ENCODE data around the gene HNRNPUL2. TPM values are rescaled to one million over a fixed set of nuclear protein-coding genes. Genes with fewer than 3 reads are reported as not detected.

The HNRNPUL2 gene
- total and polyA plus RNA-seq, 9 of the 15 experiments (the other 6 are each of a cell fraction or from before 2014, with no cell fraction given) = 0.89 to 44.3 (median 15.2) TPM

DNA sequence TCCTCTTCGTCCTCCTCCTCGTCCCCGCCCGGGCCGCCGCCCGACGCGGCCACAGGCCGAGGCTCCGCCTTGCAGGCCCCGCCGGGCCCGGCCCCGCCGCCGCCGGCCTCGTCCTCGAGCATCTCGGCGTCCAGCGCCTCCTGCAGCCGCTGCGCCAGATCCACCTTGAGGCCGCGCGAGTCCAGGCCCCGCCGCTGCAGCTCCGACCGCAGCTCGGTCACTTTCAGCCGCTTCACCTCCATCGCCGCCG lies 417 bp downstream of the HNRNPUL2 start (continued):
- TF ChIP-seq SAP30 (IDR thresholded peaks at IDR 0.05; ENCODE audit: borderline replicate concordance, insufficient read depth, low read depth, low read length, poor library complexity, severe bottlenecking) (peak; percentile 72), LEF1 (IDR thresholded peaks at IDR 0.05) (no peak), SMAD4 (CRISPR knock-in tag; conservative IDR thresholded peaks at IDR 0.05) (peak; percentile 79; the same call in 1 of the 2 replicates), SOX6 (IDR thresholded peaks at IDR 0.05) (no peak), HDAC8 (tag; IDR thresholded peaks at IDR 0.05) (no peak), NR2C1 (IDR thresholded peaks at IDR 0.05) (no peak), NR2C1 (tag; IDR thresholded peaks at IDR 0.05) (no peak), HNRNPUL1 (IDR thresholded peaks at IDR 0.05; ENCODE audit: low read length) (no peak), RBBP5 (IDR thresholded peaks at IDR 0.05; ENCODE audit: borderline replicate concordance, insufficient read depth, low read length, poor library complexity, severe bottlenecking) (peak; percentile 95), CEBPG (CRISPR knock-in tag; IDR thresholded peaks at IDR 0.05) (no peak), CEBPG (tag; conservative IDR thresholded peaks at IDR 0.05 in 1 of 2, IDR thresholded peaks at IDR 0.05 in 1 of 2) (no peak), GATAD2A (IDR thresholded peaks at IDR 0.05) (no peak), SMARCA5 (IDR thresholded peaks at IDR 0.05) (no peak)
- TF ChIP-seq, protein P1, sequence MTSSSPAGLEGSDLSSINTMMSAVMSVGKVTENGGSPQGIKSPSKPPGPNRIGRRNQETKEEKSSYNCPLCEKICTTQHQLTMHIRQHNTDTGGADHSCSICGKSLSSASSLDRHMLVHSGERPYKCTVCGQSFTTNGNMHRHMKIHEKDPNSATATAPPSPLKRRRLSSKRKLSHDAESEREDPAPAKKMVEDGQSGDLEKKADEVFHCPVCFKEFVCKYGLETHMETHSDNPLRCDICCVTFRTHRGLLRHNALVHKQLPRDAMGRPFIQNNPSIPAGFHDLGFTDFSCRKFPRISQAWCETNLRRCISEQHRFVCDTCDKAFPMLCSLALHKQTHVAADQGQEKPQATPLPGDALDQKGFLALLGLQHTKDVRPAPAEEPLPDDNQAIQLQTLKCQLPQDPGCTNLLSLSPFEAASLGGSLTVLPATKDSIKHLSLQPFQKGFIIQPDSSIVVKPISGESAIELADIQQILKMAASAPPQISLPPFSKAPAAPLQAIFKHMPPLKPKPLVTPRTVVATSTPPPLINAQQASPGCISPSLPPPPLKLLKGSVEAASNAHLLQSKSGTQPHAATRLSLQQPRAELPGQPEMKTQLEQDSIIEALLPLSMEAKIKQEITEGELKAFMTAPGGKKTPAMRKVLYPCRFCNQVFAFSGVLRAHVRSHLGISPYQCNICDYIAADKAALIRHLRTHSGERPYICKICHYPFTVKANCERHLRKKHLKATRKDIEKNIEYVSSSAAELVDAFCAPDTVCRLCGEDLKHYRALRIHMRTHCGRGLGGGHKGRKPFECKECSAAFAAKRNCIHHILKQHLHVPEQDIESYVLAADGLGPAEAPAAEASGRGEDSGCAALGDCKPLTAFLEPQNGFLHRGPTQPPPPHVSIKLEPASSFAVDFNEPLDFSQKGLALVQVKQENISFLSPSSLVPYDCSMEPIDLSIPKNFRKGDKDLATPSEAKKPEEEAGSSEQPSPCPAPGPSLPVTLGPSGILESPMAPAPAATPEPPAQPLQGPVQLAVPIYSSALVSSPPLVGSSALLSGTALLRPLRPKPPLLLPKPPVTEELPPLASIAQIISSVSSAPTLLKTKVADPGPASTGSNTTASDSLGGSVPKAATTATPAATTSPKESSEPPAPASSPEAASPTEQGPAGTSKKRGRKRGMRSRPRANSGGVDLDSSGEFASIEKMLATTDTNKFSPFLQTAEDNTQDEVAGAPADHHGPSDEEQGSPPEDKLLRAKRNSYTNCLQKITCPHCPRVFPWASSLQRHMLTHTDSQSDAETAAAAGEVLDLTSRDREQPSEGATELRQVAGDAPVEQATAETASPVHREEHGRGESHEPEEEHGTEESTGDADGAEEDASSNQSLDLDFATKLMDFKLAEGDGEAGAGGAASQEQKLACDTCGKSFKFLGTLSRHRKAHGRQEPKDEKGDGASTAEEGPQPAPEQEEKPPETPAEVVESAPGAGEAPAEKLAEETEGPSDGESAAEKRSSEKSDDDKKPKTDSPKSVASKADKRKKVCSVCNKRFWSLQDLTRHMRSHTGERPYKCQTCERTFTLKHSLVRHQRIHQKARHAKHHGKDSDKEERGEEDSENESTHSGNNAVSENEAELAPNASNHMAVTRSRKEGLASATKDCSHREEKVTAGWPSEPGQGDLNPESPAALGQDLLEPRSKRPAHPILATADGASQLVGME (CRISPR knock-in tag; IDR thresholded peaks at IDR 0.05) = no peak
- TF ChIP-seq, protein P2, sequence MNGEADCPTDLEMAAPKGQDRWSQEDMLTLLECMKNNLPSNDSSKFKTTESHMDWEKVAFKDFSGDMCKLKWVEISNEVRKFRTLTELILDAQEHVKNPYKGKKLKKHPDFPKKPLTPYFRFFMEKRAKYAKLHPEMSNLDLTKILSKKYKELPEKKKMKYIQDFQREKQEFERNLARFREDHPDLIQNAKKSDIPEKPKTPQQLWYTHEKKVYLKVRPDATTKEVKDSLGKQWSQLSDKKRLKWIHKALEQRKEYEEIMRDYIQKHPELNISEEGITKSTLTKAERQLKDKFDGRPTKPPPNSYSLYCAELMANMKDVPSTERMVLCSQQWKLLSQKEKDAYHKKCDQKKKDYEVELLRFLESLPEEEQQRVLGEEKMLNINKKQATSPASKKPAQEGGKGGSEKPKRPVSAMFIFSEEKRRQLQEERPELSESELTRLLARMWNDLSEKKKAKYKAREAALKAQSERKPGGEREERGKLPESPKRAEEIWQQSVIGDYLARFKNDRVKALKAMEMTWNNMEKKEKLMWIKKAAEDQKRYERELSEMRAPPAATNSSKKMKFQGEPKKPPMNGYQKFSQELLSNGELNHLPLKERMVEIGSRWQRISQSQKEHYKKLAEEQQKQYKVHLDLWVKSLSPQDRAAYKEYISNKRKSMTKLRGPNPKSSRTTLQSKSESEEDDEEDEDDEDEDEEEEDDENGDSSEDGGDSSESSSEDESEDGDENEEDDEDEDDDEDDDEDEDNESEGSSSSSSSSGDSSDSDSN (IDR thresholded peaks at IDR 0.05; ENCODE audit: borderline replicate concordance in 1 of 2, low read depth in 2 of 2, low read length in 2 of 2) = peak; percentile 48 to 83; a peak in 3 of 4 replicates
- TF ChIP-seq, protein P3, sequence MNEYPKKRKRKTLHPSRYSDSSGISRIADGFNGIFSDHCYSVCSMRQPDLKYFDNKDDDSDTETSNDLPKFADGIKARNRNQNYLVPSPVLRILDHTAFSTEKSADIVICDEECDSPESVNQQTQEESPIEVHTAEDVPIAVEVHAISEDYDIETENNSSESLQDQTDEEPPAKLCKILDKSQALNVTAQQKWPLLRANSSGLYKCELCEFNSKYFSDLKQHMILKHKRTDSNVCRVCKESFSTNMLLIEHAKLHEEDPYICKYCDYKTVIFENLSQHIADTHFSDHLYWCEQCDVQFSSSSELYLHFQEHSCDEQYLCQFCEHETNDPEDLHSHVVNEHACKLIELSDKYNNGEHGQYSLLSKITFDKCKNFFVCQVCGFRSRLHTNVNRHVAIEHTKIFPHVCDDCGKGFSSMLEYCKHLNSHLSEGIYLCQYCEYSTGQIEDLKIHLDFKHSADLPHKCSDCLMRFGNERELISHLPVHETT (CRISPR knock-in tag; conservative IDR thresholded peaks at IDR 0.05 in 1 of 2, IDR thresholded peaks at IDR 0.05 in 1 of 2) = no peak
